SK-N-SH treated with all-trans-retinoic acid at 6 μM for 48 hours (cell line): ENCODE data around the gene NPEPL1.

Source experiments
- ATAC-seq: fragments of 200-7000 bp; cut with Tn5 transposase; 3 replicates; pipeline ENCODE4 v1.9.1; 2020; ENCODE audit warnings: mild to moderate bottlenecking, moderate library complexity
- ARNTL ChIP-seq: fragments of 450-650 bp; formaldehyde crosslinking; IDR thresholded peaks from 2 replicates; pipeline ENCODE4 v1.5.0; 2020; ENCODE audit warnings: low read depth, mild to moderate bottlenecking, moderate library complexity, borderline replicate concordance
- BACH2 ChIP-seq: fragments of 250-450 bp; sonication (Bioruptor Pico); IDR thresholded peaks from 2 replicates; pipeline ENCODE4 v1.9.0; 2021; ENCODE audit warnings: mild to moderate bottlenecking, borderline replicate concordance
- CREB5 ChIP-seq: fragments of 250-450 bp; sonication (Bioruptor Pico); IDR thresholded peaks from 2 replicates; pipeline ENCODE4 v1.5.1; 2020; ENCODE audit warnings: low read depth, mild to moderate bottlenecking, moderate library complexity
- CSDC2 ChIP-seq: fragments of 250-450 bp; sonication (Bioruptor Pico); IDR thresholded peaks from 2 replicates; pipeline ENCODE4 v1.5.0; 2020; ENCODE audit warnings: mild to moderate bottlenecking, moderate library complexity
- CSRNP3 ChIP-seq: fragments of 250-450 bp; sonication (Bioruptor Pico); IDR thresholded peaks from 2 replicates; pipeline ENCODE4 v1.5.1; 2021; ENCODE audit warnings: mild to moderate bottlenecking, moderate library complexity
- ESRRG ChIP-seq: fragments of 250-450 bp; sonication (Bioruptor Pico); IDR thresholded peaks from 2 replicates; pipeline ENCODE4 v1.6.1; 2021; ENCODE audit warnings: mild to moderate bottlenecking
- GLIS3 ChIP-seq: fragments of 250-450 bp; sonication (Bioruptor Pico); IDR thresholded peaks from 2 replicates; pipeline ENCODE4 v1.5.0; 2020; ENCODE audit warnings: mild to moderate bottlenecking, moderate library complexity
- OSR1 ChIP-seq: fragments of 250-450 bp; sonication (Bioruptor Pico); IDR thresholded peaks from 2 replicates; pipeline ENCODE4 v1.8.0; 2022; ENCODE audit warnings: moderate library complexity, mild to moderate bottlenecking, inconsistent platforms
- POU6F1 ChIP-seq: fragments of 250-450 bp; sonication (Bioruptor Pico); IDR thresholded peaks from 2 replicates; pipeline ENCODE4 v1.8.0; 2021; ENCODE audit warnings: low read depth, mild to moderate bottlenecking, moderate library complexity, borderline replicate concordance
- PPARA ChIP-seq: fragments of 250-450 bp; sonication (Bioruptor Pico); IDR thresholded peaks from 2 replicates; pipeline ENCODE4 v1.5.0; 2020; ENCODE audit warnings: mild to moderate bottlenecking, borderline replicate concordance
- RARB ChIP-seq: fragments of 250-450 bp; sonication (Bioruptor Pico); IDR thresholded peaks from 2 replicates; pipeline ENCODE4 v1.8.0; 2021; ENCODE audit warnings: mild to moderate bottlenecking, moderate library complexity
- SNAI2 ChIP-seq: fragments of 250-450 bp; sonication (Bioruptor Pico); IDR thresholded peaks from 2 replicates; pipeline ENCODE4 v1.5.0; 2020; ENCODE audit warnings: mild to moderate bottlenecking, moderate library complexity
- TCF4 ChIP-seq: fragments of 250-450 bp; sonication (Bioruptor Pico); IDR thresholded peaks from 2 replicates; pipeline ENCODE4 v1.8.0; 2021; ENCODE audit warnings: mild to moderate bottlenecking, moderate library complexity, borderline replicate concordance
- TOX ChIP-seq: fragments of 250-450 bp; sonication (Bioruptor Pico); IDR thresholded peaks from 2 replicates; pipeline ENCODE4 v1.8.0; 2021; ENCODE audit warnings: mild to moderate bottlenecking, moderate library complexity, borderline replicate concordance
- ZC3H10 ChIP-seq: fragments of 250-450 bp; sonication (Bioruptor Pico); IDR thresholded peaks from 2 replicates; pipeline ENCODE4 v1.5.1; 2021; ENCODE audit warnings: mild to moderate bottlenecking, moderate library complexity
- ZFP3 ChIP-seq: fragments of 250-450 bp; sonication (Bioruptor Pico); IDR thresholded peaks from 2 replicates; pipeline ENCODE4 v1.5.0; 2020; ENCODE audit warnings: mild to moderate bottlenecking, moderate library complexity
- ZFP30 ChIP-seq: fragments of 450-650 bp; formaldehyde crosslinking; IDR thresholded peaks from 2 replicates; pipeline ENCODE4 v1.5.0; 2022; ENCODE audit warnings: mild to moderate bottlenecking, moderate library complexity
- ZNF565 ChIP-seq: fragments of 450-650 bp; formaldehyde crosslinking; conservative IDR thresholded peaks from 2 replicates; pipeline ENCODE4 v1.5.0; 2020; ENCODE audit warnings: low read depth, mild to moderate bottlenecking, moderate library complexity
- ZNF70 ChIP-seq: fragments of 450-650 bp; formaldehyde crosslinking; IDR thresholded peaks from 2 replicates; pipeline ENCODE4 v1.5.0; 2020; ENCODE audit warnings: mild to moderate bottlenecking, moderate library complexity
- TF ChIP-seq, protein P1 (sequence below): fragments of 250-450 bp; sonication (Bioruptor Pico); IDR thresholded peaks from 2 replicates; pipeline ENCODE4 v1.8.0; 2020; ENCODE audit warnings: mild to moderate bottlenecking, moderate library complexity, borderline replicate concordance

NPEPL1 gene

GRCh38 chr20:58731192-58731591 is 38.6 kb downstream of the NPEPL1 start:
- ATAC-seq = no peak

DNA sequence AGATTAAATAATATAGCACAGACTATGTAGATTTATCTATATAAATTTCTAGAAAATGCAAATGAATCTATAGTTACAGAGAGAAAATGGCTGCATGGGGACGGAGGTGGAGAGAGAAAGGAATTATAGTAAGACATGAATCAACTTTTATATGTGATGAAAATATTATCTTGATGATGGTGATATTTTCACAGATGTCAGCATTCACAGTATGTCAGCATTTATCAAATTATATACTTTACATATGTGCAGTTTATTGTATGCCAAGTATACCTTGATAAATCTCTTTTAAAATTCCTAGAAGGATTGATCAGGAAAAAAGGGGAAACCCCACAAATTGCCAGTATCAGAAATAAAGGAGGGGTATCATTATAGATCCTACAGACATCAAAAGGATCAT is 44.6 kb downstream of the NPEPL1 start:
- no peak for ATAC-seq
- TF ChIP-seq ZFP3 (no peak), PPARA (CRISPR knock-in tag) (no peak), CSRNP3 (CRISPR knock-in tag) (no peak), POU6F1 (CRISPR knock-in tag) (no peak), ZC3H10 (CRISPR knock-in tag) (no peak), TCF4 (CRISPR knock-in tag) (no peak), ZFP30 (CRISPR knock-in tag) (no peak), OSR1 (no peak), RARB (CRISPR knock-in tag) (no peak), ZNF70 (CRISPR knock-in tag) (no peak), TOX (no peak), GLIS3 (CRISPR knock-in tag) (no peak), ARNTL (CRISPR knock-in tag) (no peak), CSDC2 (CRISPR knock-in tag) (no peak)
- TF ChIP-seq, protein P1, sequence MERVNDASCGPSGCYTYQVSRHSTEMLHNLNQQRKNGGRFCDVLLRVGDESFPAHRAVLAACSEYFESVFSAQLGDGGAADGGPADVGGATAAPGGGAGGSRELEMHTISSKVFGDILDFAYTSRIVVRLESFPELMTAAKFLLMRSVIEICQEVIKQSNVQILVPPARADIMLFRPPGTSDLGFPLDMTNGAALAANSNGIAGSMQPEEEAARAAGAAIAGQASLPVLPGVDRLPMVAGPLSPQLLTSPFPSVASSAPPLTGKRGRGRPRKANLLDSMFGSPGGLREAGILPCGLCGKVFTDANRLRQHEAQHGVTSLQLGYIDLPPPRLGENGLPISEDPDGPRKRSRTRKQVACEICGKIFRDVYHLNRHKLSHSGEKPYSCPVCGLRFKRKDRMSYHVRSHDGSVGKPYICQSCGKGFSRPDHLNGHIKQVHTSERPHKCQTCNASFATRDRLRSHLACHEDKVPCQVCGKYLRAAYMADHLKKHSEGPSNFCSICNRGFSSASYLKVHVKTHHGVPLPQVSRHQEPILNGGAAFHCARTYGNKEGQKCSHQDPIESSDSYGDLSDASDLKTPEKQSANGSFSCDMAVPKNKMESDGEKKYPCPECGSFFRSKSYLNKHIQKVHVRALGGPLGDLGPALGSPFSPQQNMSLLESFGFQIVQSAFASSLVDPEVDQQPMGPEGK (CRISPR knock-in tag) = no peak

More at GRCh38 chr20:58731192-58731591, 38.6 kb downstream of the NPEPL1 start:
- TF ChIP-seq PPARA (CRISPR knock-in tag) (no peak), CREB5 (CRISPR knock-in tag) (no peak), ZFP3 (no peak), ZNF565 (CRISPR knock-in tag) (no peak), POU6F1 (CRISPR knock-in tag) (no peak), CSRNP3 (CRISPR knock-in tag) (no peak), TOX (no peak), ZC3H10 (CRISPR knock-in tag) (no peak), CSDC2 (CRISPR knock-in tag) (no peak), GLIS3 (CRISPR knock-in tag) (no peak), ARNTL (CRISPR knock-in tag) (no peak), SNAI2 (no peak), ESRRG (no peak), TCF4 (CRISPR knock-in tag) (no peak), RARB (CRISPR knock-in tag) (no peak), ZFP30 (CRISPR knock-in tag) (no peak), BACH2 (no peak)
- TF ChIP-seq, protein P1 (CRISPR knock-in tag) = no peak
